ENCODE measurements around the gene METTL25B.

METTL25B gene

DNA sequence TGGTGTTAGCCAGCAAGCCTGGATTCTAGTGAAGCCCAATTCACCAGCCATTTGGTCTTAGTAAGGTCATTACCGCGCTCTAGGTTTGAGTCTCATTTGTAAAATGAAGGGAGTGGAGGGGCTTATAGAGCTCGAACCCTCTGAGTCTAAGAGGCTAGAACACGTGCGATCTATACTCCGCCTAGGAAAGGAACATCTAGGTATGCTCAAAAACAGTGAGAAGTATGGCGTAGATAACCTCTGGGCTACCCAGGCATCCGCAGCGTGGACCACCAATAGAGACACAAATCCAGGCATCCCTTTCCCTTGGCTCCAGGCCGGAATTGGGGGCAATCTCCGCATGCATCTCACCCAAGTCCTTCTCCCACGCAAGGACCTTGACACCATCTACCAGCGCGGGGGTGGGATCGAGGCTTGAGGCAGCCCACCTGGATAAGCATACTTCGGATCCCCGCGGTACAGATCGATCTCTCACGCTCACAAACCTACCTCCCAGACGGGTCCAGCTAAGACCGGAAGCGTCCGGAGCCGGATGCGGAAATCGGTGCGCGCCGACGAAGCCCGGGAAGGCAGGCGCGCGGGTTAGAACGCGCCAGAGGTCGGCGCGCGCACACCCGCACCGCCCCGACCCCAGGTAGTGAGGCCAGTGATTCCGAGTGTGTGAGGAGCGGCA, at the start of gene METTL25B:
Gene METTL25B, plus strand, starts transcription at position 544 of the 673 bp plus-strand sequence. CDS start 636 bp downstream, outside the sequence.
- no peak for DNase-seq (ENCODE audit: low read depth, low spot score)

DNA sequence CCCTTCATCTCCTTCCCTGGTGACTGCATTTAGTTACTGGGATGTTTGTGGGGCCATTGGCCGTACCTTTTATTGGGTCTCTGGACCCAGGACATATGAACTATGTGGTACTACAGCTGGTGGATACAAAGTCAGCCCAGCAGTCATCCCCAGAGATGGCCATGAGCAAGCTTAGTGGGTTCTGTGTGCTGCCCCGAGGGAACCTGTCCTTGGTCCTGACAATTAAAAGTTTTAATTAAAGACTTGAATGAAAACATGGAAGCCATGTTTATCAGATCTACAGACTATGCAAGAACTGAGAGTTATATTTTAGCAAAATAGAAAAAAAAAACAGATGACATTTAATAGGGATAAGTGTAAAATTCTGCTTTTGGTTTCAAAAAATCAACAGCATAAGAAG, 48.2 kb upstream of the METTL25B start:
- no peak for DNase-seq (ENCODE audit: low read depth, low spot score)

DNA sequence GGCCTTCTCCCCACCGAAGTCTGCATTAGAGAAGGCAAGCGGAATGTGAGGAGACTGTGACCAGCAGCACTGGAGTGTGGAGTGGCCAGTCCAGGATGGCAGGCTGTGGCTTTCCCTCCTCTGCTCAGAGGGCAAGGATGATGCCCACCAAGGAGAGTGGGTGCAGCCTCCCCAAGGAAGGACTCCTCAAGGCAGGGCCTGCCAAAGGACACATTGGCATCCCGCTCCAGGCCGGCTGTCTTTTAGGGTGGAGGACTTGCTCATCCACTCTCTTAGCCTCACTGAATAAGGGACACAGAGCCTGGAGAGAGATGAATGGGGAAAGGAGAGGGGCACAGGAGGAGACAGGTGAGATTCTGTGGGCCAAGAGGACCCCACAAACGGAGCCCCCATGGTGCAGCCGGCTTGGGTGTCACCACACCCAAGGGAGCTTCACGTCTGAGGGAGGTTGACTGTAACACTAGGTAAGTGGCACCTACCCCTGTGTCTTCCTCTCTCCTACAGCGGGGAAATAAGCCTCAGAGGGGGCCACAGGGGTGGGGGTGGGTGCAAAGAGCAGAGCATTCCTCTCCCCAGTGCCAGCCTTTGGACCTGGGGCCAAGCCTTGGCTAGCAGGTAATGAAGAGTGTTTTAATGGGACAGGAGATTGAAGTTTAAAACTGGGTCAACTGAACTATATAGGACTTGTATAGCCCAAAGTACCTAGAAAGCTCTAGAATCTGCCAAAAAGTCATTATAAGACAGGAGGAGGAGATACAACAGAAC, 46.9 kb upstream of the METTL25B start:
- DNase-seq (ENCODE audit: low read depth, low spot score) = no peak

DNA sequence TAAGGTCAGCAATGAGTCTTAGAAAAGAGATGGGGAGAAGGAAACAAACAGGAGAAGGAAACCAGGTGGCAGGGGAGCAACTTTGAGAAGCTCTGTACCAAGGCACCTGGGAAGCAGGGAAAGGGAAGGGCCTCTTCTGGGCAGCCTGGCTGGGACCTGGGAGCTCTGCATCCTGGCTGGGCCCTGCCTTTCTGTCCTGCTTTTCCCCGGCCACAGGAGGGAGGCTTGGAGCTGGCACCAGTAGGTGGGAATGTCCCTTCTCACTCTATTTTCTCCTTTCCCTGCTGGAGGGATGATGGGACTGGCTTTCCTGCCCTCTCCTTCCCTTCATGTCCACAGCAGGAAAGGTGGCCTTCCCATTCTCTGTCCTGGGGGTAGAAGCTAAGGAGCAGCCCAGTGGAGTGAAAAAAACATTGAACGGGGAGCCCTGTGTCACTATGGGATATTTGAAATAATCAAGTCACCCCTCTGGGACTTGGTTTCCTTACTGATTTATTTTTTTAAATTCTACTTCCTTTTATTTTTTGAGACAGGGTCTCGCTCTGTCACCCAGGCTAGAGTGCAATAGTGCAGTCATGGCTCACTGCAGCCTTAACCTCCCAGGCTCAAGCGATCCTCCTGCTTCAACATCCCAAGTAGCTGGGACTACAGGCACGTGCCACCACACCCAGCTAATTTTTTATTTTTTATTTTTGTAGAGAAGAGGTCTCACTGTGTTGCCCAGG, 45.9 kb upstream of the METTL25B start:
- DNase-seq (ENCODE audit: low read depth, low spot score) = no peak

DNA sequence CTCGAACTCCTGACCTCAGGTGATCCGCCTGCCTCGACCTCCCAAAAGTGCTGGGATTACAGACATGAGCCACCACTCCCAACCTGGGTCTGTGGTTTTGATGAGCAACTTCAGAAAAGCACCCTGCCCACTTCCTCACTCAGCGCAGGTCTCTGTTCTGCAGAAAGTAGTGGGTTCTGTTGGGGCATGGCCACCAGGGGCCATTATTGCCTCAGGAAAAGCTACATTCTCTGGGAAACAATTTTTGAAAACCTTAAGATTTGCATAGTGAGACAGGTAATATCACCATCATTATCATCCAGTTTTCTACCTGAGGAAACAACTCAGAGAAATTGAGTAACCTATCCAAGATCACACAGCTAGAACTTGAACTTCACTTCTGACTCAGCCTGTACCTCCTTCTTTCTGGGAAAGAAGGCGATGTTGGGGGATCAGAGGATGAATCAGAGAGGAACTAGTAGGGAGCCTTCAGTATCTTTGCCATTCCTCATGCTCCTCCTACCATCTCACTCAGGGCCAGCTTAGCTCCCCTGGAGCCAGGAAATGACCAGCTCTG, 44.0 kb upstream of the METTL25B start:
- no peak for DNase-seq (ENCODE audit: low read depth, low spot score)

DNA sequence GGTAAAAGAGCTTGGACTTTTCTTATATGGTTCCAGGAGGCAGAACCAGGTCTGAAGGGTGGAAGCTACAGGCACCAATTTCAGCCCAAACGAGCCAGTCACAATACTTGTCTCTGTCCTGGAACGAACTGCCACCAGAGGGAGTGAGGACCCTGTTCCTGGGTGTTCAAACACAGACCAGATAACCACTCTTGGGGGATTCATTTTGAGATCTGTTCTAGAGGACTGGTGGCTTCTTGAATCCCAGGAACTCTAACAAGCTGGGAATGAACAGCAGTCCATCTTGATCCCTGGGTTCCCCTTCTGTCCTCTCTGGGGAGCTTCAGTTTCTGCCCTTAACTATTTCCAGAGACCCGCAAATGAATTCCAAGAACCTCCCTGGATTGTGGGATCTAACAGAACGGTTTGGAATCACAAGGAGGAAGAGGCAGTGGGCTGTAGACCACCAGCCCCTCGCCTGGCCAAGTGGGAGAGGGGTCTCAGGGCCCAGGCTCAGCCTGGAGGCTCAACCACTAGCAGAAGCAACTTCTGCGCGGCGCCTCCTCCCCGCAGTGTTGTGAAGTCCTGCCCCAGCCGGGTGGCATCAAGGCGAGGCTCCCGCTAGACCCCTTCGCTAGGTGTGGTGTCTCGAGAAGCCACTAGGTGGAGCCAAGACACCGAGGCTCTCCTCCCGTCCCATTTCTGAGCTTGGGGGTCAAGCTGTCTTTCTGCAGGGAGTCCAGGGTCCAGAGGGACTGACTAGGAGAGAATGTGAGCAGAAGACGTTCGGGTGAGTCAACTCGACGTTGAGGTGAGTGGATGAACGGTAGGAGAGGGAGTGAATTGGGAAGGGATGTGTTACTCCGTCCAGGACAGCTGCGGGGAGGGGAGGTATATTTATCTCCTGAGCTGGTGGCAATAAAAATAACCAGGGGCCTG, 39.0 kb upstream of the METTL25B start:
- peak; percentile 76 for DNase-seq (ENCODE audit: low read depth, low spot score)

DNA sequence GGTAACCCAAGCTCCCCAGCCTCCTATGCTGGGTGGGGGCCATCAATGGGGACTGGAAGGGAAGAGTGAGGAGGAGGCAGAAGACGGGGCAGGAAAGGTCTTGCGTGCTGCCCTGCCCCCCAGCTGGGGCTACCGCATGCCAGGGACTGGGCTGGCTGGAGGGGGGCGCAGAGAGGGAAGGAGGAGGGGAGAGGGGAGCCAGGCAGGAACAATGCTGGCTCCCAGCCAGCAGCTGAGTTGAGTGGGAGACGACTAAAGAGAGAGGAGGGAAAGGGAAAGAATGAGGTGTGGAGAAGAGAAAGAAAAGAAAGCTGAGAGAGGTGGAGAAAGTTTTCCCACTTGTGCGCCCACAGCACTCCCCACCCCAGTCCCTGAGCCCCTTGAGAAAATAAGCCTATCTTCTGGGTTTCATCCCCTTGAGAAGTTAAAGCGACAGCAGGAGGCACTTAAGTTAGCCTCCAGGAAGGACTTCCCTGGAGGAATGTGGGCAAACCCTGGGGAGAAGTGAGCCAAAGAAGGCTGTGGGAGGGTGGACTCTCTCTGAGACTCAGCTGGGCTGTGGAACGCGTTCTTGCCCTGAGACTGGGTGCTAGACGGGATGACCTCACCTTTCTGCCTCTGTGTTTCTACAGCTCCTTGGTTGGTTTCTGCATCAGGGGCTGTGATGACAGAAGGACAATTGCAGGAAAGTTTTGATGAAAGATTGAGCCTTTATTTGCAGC, 38.2 kb upstream of the METTL25B start:
- DNase-seq (ENCODE audit: low read depth, low spot score) = no peak

DNA sequence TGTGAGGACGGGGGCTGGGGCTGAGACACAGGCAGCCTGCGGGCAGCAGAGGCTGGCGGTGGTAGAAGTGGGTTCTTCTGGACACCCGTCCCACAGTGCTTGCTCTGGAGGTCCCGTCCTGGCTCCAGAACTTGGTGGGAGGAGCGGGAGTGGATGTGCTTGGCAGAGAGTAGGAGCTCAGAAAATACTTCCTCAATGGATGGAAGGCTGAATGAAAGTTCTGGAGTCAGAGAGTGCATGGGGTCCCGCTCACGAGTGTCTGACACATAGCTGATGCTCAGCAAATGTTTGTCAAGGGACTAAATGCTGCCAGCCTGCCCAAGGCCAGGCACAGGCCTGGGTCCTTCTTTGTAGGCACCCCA, 37.6 kb upstream of the METTL25B start:
- DNase-seq (ENCODE audit: low read depth, low spot score) = no peak

DNA sequence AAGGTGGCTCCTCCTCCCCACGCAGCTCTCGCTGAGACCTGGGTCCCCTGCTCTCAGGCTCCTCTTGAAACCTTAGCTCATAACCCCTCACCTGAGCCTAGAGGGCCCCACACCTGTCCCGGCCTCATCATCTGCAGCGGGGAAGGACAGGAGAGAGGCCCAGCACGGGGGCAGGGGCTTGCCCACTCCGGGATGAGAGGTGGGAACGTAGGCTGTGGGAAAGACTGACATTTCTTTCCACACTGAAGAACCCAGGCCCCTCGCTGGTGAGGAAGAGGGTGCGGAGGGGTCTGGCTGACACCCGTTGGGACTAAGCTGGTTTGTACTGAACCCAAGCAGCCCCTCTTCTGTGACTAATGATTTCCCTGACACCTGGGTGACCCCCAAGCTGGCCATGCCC, 37.1 kb upstream of the METTL25B start:
- DNase-seq (ENCODE audit: low read depth, low spot score) = no peak

DNA sequence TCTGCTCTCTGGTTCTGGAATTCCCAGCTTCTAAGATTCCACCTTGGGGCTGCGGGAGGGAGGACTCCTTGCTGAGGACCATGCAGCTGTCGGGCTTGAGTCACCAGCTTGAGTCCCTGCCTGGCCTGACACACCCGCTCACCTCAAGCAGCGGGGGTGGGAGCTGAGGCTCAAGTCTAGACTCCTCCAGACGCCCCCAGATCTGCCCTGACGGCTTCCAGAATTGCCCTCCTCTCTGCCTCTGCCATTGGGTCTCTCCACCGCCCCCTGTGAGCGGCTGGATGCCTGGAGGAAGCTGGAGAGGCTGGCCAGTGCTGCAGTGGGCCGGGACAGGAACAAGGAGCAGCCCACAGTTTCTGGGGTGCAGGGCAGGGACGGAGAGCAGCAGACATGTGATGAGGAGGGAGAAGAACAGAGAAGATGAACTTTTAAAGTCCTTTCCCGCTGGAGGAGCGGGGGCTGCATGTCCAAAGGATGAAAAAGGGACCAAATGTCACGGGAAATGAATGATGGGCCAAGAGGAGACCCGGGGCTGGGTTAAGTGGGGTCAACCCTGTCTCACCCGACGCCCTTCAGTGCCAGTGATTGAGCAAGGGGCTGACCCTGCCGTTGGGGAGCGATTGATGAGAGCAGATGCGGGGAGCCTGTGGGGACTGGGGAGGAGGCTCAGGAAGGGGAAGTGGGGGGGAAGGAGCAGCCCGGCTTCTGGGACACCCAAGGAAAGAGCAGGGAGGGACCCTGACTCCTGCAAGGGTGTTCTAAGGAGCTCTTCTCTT, 36.4 kb upstream of the METTL25B start:
- no peak for DNase-seq (ENCODE audit: low read depth, low spot score)

DNA sequence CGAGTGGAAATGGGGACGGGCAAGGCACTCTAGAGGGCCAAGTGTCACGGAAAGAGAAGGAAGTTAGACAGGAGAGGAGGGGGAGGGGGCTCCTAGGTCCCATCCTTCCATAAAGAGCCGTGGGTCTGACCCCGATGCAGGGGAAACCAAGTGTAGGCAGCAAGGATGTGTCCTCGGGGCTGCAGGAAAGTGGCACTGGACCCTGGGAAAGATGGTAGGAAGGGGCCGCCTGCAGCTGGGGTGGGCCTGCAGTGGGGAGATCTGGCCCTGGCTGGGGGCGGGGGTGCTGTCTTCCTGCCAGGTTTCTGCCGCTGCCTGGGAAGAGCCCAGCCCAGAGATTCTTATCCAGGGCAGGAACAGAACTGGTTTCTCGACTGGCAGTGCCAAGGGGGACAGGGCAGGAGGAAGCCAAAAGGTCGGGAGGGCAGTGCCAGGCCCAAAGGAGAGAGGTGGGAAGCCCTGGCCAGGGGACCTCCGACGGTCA, 35.8 kb upstream of the METTL25B start:
- no peak for DNase-seq (ENCODE audit: low read depth, low spot score)

DNA sequence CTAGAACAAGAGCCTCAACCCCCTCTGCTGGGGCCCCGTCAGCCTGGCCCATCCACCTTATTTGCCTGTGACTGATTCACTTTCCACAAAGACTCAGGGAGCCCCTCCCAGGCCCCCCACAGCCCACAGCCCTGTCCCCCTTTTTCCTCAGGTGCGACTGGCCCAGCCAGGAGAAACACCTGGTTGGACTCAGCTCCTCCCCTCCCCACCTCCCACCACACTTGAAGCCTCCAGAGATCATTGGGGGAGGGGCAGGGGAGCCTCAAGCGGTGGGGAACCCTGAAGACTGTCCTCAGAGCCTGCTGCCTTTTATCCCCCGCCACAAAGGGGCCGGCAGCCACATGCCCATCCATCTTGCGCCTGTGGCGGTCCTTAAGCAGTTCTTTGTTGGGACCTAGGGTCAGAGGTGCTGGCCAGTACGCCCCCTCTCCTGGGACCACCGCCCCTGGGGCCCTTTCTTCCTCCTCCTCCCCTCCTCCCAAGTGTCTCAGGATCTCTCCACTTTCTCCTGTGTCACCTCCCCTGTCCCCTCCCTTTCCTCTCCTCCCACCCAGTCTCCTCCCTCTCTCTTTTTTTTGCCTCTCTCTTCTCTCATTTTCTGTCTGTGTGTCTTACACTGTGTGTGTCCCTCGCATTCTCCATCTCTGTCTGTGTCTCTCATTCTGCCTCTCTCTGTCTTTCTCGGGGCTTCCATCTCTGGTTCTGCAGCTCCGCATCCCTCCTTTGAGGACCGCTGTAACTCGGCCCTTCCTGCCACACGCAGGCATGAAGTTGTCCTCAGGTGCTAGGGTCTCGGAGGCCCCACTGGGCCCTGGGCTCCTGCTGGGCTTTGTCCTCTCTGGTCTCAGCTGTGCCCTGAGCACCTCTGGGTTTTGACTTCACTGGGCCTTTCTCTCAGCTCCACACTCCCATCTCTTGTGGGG, 35.1 kb upstream of the METTL25B start:
- no peak for DNase-seq (ENCODE audit: low read depth, low spot score)

DNA sequence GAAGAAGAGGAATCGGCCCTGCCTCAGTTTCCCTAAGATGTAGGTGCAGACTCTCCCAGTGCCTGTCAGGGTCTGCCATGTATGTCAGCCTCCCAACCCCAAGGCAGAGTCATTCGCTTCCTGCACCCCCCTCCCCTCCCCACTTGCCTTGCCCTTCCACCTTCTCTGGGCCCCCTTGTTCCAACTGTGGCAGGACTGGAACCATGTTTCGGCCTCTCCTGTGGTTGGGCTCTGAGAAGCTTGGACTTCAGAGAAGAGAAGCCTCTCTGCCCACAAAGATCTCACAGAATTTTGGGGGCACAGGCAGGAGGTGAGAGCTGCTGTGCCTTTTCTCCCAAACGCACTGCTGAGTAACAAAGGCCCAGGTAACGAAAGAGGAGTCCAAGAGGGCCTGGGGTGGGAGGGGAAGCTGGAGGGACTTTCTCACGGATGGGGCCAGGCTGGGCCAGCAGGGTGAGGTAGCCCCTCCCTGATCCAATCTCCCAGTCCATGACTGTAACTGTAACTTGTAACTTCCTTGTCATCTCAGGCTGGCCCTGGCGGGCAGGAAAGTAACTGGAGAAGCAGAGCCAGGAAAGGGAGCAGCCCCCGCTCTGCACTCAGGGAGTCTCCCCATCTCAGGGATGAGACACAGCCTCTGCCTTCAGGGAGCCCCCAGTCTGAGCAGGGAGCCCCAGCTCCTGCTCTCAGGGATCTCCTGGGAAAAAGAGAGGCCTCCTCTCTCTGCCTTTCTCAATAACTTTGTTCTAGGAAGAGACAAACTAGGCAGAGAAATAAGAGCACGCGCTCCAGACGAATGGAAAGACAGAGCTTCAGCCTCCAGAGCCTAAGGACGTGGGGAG, 34.2 kb upstream of the METTL25B start:
- DNase-seq (ENCODE audit: low read depth, low spot score) = no peak

DNA sequence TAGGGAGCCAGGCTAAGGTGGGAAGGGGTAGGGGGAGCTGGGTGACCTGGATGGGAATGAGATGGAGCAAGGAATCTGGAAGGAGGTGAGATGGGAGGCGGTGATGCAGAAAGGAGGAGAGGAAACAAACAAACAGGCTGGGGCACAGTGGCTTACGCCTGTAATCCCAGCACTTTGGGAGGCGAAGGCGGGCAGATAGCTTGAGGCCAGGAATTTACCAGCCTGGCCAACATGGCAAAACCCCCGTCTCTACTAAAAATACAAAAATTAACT, 33.6 kb upstream of the METTL25B start:
- DNase-seq (ENCODE audit: low read depth, low spot score) = no peak

DNA sequence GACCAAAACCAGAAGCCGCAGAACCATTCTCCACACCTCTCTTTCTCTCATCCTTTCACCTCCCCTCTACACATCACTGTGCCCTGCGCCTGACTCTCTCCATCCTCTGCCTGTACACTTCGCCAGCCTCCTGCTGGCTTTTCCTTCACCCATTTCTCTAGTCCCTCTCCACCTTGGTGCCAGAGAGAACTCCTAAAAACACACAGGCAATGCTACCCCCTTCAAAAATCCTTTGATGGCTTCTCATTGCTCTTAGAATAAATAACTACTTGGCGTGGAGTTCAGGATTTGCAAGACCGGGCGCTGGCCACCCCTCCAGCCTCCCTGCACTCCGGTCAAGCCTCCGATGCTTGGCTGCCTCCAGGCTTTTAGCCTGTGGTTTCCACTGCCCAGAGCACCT, 31.5 kb upstream of the METTL25B start:
- DNase-seq (ENCODE audit: low read depth, low spot score) = no peak

DNA sequence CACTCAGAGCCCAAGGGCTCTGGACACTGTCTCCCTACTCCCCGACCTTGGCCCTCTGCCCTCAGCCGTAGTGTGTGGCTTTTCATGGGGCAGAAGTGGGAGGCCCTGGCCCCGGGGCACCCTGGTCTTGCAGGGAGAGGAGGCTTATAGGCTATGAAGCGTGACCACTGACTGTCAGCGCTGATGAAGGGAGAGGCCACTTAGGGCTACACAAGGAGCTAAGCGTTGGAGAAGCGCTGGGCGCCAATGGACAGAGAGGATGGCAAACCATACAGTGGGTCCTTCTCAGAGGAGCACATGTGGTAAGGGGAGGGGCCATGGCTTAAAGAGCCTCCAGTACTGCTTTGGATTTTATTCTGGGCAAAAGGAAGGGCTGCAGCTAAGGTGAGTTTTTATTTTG, 30.8 kb upstream of the METTL25B start:
- DNase-seq (ENCODE audit: low read depth, low spot score) = no peak

DNA sequence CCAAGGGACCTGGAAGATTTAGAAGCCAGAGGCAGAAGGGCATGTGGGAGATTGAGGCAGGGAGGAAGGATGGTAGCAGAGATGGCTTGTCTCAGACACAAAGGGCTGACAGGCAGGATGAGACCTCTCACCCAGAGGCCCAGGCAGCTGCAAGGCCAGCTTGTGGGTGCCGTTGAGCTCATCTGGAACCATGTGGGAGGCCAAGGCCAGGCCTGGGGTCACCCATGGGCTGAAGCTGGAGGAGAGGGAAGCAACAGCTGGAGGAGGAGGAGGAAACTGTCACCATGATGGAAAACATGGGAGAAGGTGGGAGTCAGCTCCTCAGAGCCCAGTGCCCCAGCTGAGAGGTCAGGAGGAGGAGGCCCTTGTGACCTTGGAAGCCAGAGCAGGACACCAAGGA, 29.3 kb upstream of the METTL25B start:
- DNase-seq (ENCODE audit: low read depth, low spot score) = no peak
